Neutrophil (primary cell): Measurements from ENCODE around the gene GNAS-AS1.
"Not testable (repeated sequence)": the region's sequence is repeated elsewhere in the genome, so short reads cannot be mapped to it uniquely, and the experiment has no call there.

Experiments
- H3K27ac ChIP-seq: fragments of 200-600 bp; sonication (generic); 2 replicates; pipeline ENCODE4 v1.5.1; 2016; ENCODE audit warnings: mild to moderate bottlenecking, moderate library complexity
- H3K27me3 ChIP-seq: fragments of 200-600 bp; sonication (generic); 2 replicates; pipeline ENCODE4 v1.6.0; 2016; ENCODE audit warnings: mild to moderate bottlenecking
- H3K36me3 ChIP-seq: fragments of 200-600 bp; sonication (generic); 2 replicates; pipeline ENCODE4 v1.5.1; 2017
- H3K4me1 ChIP-seq, 2 experiments: fragments of 200-600 bp in 1 of 2; sonication (generic) in 1 of 2; 1 replicate in 1 of 2; 2 replicates in 1 of 2; pipeline versions ENCODE4 v1.5.1 to v1.6.1; 2013 to 2016; ENCODE audit warnings: low read depth in 1 of 2, low read length in 1 of 2, mild to moderate bottlenecking in 1 of 2, moderate library complexity in 1 of 2; ENCODE audit not compliant: control insufficient read depth in 1 of 2, insufficient read depth in 1 of 2
- H3K4me3 ChIP-seq, 2 experiments: fragments of 200-600 bp in 1 of 2; sonication (generic) in 1 of 2; 1 replicate in 1 of 2; 2 replicates in 1 of 2; pipeline ENCODE4 v1.5.1; 2013 to 2016; ENCODE audit warnings: low read depth in 1 of 2, low read length in 1 of 2, mild to moderate bottlenecking in 1 of 2, moderate library complexity in 1 of 2
- H3K9me3 ChIP-seq: fragments of 200-600 bp; sonication (generic); 2 replicates; pipeline ENCODE4 v1.5.1; 2016
- CTCF ChIP-seq: fragments of 200-600 bp; sonication (generic); IDR thresholded peaks from 2 replicates; pipeline ENCODE4 v1.5.1; 2016; ENCODE audit warnings: antibody characterized with exemption

Gene GNAS-AS1

GRCh38 chr20:58829531-58829941 lies 21.2 kb downstream of the GNAS-AS1 start:
- Histone ChIP-seq H3K4me3 (no peak overlapping the region), H3K27me3 (peaks cover 27% of the 10 kb centered on the region), H3K27ac (no peak overlapping the region), H3K36me3 (no peaks in the 10 kb centered on the region), H3K9me3 (no peaks in the 10 kb centered on the region), H3K4me1 (no peaks in the 10 kb centered on the region)
- TF ChIP-seq CTCF = no peak

- H3K27me3 ChIP-seq = peaks cover 20% of the 10 kb centered on the region
- not testable (repeated sequence) for H3K4me1 ChIP-seq, H3K9me3 ChIP-seq, H3K36me3 ChIP-seq, H3K4me3 ChIP-seq, H3K27ac ChIP-seq
Observed at GRCh38 chr20:58828804-58829203, 21.9 kb downstream of the GNAS-AS1 start.

GRCh38 chr20:58828136-58828535 lies 22.6 kb downstream of the GNAS-AS1 start:
- no peaks in the 10 kb centered on the region for H3K9me3 ChIP-seq
- no peaks in the 10 kb centered on the region for H3K4me1 ChIP-seq
- H3K27ac ChIP-seq = no peak overlapping the region
- no peaks in the 10 kb centered on the region for H3K36me3 ChIP-seq
- TF ChIP-seq CTCF = no peak
- H3K4me3 ChIP-seq = no peak overlapping the region
- peaks cover 13% of the 10 kb centered on the region for H3K27me3 ChIP-seq

GRCh38 chr20:58826271-58826670 lies 24.4 kb downstream of the GNAS-AS1 start:
- Histone ChIP-seq H3K4me3 (no peak overlapping the region), H3K36me3 (no peaks in the 10 kb centered on the region), H3K27ac (no peak overlapping the region), H3K9me3 (no peaks in the 10 kb centered on the region), H3K27me3 (peaks cover 3% of the 10 kb centered on the region), H3K4me1 (no peaks in the 10 kb centered on the region)
- no peak for TF ChIP-seq CTCF

- Histone ChIP-seq H3K36me3 (no peaks in the 10 kb centered on the region), H3K27ac (no peak overlapping the region), H3K4me3 (no peak overlapping the region), H3K4me1 (no peaks in the 10 kb centered on the region), H3K27me3 (peaks cover 3% of the 10 kb centered on the region), H3K9me3 (no peaks in the 10 kb centered on the region)
- TF ChIP-seq CTCF = no peak
Observed at GRCh38 chr20:58825450-58825849, 25.3 kb downstream of the GNAS-AS1 start.

- H3K4me3 ChIP-seq = no peak overlapping the region
- no peaks in the 10 kb centered on the region for H3K36me3 ChIP-seq
- no peaks in the 10 kb centered on the region for H3K4me1 ChIP-seq
- H3K9me3 ChIP-seq = no peaks in the 10 kb centered on the region
- no peak overlapping the region for H3K27ac ChIP-seq
- no peak for TF ChIP-seq CTCF
- peaks cover 3% of the 10 kb centered on the region for H3K27me3 ChIP-seq
Observed at GRCh38 chr20:58824843-58825242, 25.9 kb downstream of the GNAS-AS1 start.
